OCI-LY1 (cell line): ENCODE data around the gene CEP78.
A peak's percentile ranks its signal among the peaks of the same experiment; 100 is the strongest.

Experiments
- H2AFZ ChIP-seq: fragments of 200-600 bp; sonication (generic), shearing (Covaris generic); 2 replicates; pipeline ENCODE4 v1.6.0; 2014; ENCODE audit warnings: antibody characterized with exemption, mild to moderate bottlenecking, low read length
- H3F3A ChIP-seq: fragments of 200-600 bp; sonication (generic), shearing (Covaris generic); 2 replicates; pipeline ENCODE4 v1.6.0; 2014; ENCODE audit warnings: mild to moderate bottlenecking, antibody characterized with exemption, low read length, moderate library complexity; ENCODE audit not compliant: insufficient read depth
- H3K27ac ChIP-seq: fragments of 200-600 bp; sonication (generic); 2 replicates; pipeline ENCODE4 v1.5.1; 2014; ENCODE audit warnings: low read length, mixed run types, mild to moderate bottlenecking, low read depth; ENCODE audit not compliant: poor library complexity, severe bottlenecking
- H3K27me3 ChIP-seq: fragments of 200-600 bp; sonication (generic); 2 replicates; pipeline ENCODE4 v1.6.0; 2014; ENCODE audit warnings: antibody characterized with exemption, mild to moderate bottlenecking, low read length, moderate library complexity; ENCODE audit not compliant: insufficient read depth
- H3K36me3 ChIP-seq: fragments of 200-600 bp; sonication (generic); 2 replicates; pipeline ENCODE4 v1.6.1; 2014; ENCODE audit warnings: mild to moderate bottlenecking, antibody characterized with exemption, low read length, moderate library complexity, mixed read lengths; ENCODE audit not compliant: insufficient read depth
- H3K4me1 ChIP-seq: fragments of 200-600 bp; sonication (generic); 2 replicates; pipeline ENCODE4 v1.5.1; 2014; ENCODE audit warnings: mild to moderate bottlenecking, low read length, moderate library complexity; ENCODE audit not compliant: insufficient read depth, severe bottlenecking
- H3K4me2 ChIP-seq: fragments of 200-600 bp; sonication (generic), shearing (Covaris generic); 2 replicates; pipeline ENCODE4 v1.6.1; 2014; ENCODE audit warnings: low read length
- H3K4me3 ChIP-seq: fragments of 200-600 bp; sonication (generic); 2 replicates; pipeline ENCODE4 v1.5.1; 2014; ENCODE audit warnings: low read length, low read depth, mild to moderate bottlenecking, mixed read lengths; ENCODE audit not compliant: poor library complexity, severe bottlenecking
- H3K79me2 ChIP-seq: fragments of 200-600 bp; shearing (Covaris generic); 2 replicates; pipeline ENCODE4 v1.6.1; 2016; ENCODE audit warnings: mixed run types, low read length, mixed read lengths; ENCODE audit not compliant: insufficient read depth
- H3K9ac ChIP-seq: fragments of 200-600 bp; sonication (generic), shearing (Covaris generic); 2 replicates; pipeline ENCODE4 v1.6.1; 2014; ENCODE audit warnings: mild to moderate bottlenecking, low read length, mixed read lengths
- H3K9me2 ChIP-seq: fragments of 200-600 bp; sonication (generic), shearing (Covaris generic); 2 replicates; pipeline ENCODE4 v1.6.1; 2014; ENCODE audit warnings: low read depth, mild to moderate bottlenecking, low read length, mixed read lengths
- H3K9me3 ChIP-seq: fragments of 200-600 bp; shearing (Covaris generic); 2 replicates; pipeline ENCODE4 v1.6.1; 2014; ENCODE audit warnings: low read length, mixed read lengths
- H4K20me1 ChIP-seq: fragments of 200-600 bp; sonication (generic), shearing (Covaris generic); 2 replicates; pipeline ENCODE4 v1.6.0; 2016; ENCODE audit warnings: mild to moderate bottlenecking, low read length; ENCODE audit not compliant: insufficient read depth
- EZH2 ChIP-seq: fragments of 200-600 bp; sonication (generic), shearing (Covaris generic); IDR thresholded peaks from 2 replicates; pipeline ENCODE4 v1.8.0; 2017; ENCODE audit warnings: borderline replicate concordance, mixed run types, mild to moderate bottlenecking, antibody characterized with exemption, low read length, moderate library complexity, mixed read lengths
- TF ChIP-seq, protein P1 (sequence below): fragments of 200-600 bp; sonication (generic), shearing (Covaris generic); IDR thresholded peaks from 2 replicates; pipeline ENCODE4 v1.5.1; 2017; ENCODE audit warnings: mild to moderate bottlenecking, antibody characterized with exemption, low read length, moderate library complexity, mixed read lengths

The CEP78 gene

DNA sequence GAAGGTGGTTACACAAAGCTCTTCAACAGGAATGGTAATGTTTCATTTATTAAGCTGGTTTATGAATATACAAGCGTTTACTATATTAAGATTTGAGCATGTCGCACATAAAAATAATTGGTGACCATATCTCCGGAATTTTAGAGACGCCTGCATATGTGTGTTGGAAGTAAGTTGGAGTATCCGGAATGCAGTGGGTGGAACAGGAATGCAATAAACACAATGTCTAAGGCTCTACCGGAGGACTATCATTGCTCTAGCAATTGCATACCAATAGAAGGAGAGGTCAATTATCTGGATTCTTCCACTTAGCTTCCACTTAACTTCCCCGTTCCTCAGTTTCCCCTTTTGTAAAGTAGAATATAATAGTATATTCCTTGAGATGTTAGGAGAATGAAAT is 1.1 kb upstream of the CEP78 start:
- H3K9me3 ChIP-seq = no peaks in the 10 kb centered on the region
- H3K4me2 ChIP-seq = peak overlapping the region; percentile 73
- no peaks in the 10 kb centered on the region for H4K20me1 ChIP-seq
- H3F3A ChIP-seq = no peaks in the 10 kb centered on the region
- H3K4me3 ChIP-seq = peak overlapping the region; percentile 71
- no peaks in the 10 kb centered on the region for H3K9me2 ChIP-seq
- TF ChIP-seq, protein P1, sequence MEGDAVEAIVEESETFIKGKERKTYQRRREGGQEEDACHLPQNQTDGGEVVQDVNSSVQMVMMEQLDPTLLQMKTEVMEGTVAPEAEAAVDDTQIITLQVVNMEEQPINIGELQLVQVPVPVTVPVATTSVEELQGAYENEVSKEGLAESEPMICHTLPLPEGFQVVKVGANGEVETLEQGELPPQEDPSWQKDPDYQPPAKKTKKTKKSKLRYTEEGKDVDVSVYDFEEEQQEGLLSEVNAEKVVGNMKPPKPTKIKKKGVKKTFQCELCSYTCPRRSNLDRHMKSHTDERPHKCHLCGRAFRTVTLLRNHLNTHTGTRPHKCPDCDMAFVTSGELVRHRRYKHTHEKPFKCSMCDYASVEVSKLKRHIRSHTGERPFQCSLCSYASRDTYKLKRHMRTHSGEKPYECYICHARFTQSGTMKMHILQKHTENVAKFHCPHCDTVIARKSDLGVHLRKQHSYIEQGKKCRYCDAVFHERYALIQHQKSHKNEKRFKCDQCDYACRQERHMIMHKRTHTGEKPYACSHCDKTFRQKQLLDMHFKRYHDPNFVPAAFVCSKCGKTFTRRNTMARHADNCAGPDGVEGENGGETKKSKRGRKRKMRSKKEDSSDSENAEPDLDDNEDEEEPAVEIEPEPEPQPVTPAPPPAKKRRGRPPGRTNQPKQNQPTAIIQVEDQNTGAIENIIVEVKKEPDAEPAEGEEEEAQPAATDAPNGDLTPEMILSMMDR = no peak
- no peak for TF ChIP-seq EZH2
- no peak overlapping the region for H3K27ac ChIP-seq
- H3K79me2 ChIP-seq = peaks cover 5% of the 10 kb centered on the region; the same call in 1 of the 2 replicates
- H2AFZ ChIP-seq = no peak overlapping the region
- H3K27me3 ChIP-seq = no peaks in the 10 kb centered on the region
- H3K4me1 ChIP-seq = peaks cover 33% of the 10 kb centered on the region
- H3K36me3 ChIP-seq = peaks cover 3% of the 10 kb centered on the region; the same call in 1 of the 2 replicates
- H3K9ac ChIP-seq = peak overlapping the region; percentile 73

DNA sequence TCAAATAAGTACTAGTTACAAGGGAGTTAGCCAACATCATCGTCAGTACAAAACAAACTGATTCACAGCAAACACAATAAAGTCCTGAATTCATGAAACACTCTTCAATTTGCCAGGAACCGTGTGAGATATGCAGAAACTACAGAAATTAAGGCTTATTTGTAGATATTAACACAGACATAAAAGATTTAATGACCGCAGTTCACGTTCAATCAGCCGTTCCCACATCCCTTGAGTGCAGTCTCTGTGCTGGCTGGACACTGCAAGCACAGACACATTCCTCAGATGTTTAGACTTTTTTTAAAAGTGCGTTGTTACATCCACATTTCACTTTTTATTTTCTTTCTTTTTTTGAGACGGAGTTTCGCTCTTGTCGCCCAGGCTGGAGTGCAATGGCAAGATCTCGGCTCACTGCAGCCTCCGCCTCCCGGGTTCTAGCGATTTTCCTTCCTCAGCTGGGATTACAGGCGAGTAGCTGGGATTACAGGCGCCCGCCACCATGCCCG is 566 bp upstream of the CEP78 start:
- peaks cover 5% of the 10 kb centered on the region; the same call in 1 of the 2 replicates for H3K79me2 ChIP-seq

GRCh38 chr9:78236551-78236910 is 656 bp downstream of the CEP78 start:
- Histone ChIP-seq H3K9me2 (no peaks in the 10 kb centered on the region), H3F3A (no peaks in the 10 kb centered on the region), H3K4me3 (peak overlapping the region; percentile 71), H3K4me1 (peaks cover 33% of the 10 kb centered on the region), H3K27me3 (no peaks in the 10 kb centered on the region), H3K36me3 (peaks cover 16% of the 10 kb centered on the region; the same call in 1 of the 2 replicates), H3K79me2 (peaks cover 5% of the 10 kb centered on the region; the same call in 1 of the 2 replicates), H3K4me2 (peak overlapping the region; percentile 73), H3K9ac (peak overlapping the region; percentile 73), H3K27ac (no peak overlapping the region), H2AFZ (no peak overlapping the region), H3K9me3 (no peaks in the 10 kb centered on the region), H4K20me1 (no peaks in the 10 kb centered on the region)
- TF ChIP-seq, protein P1 = no peak
- TF ChIP-seq EZH2 = no peak

More for the DNA sequence above, 566 bp upstream of the CEP78 start:
- Histone ChIP-seq H2AFZ (peak overlapping the region; percentile 12; the same call in 1 of the 2 replicates), H3K27ac (no peak overlapping the region), H3K9ac (peak overlapping the region; percentile 73), H3K36me3 (peaks cover 8% of the 10 kb centered on the region; the same call in 1 of the 2 replicates), H3K27me3 (no peaks in the 10 kb centered on the region), H3K4me2 (peak overlapping the region; percentile 73), H3F3A (no peaks in the 10 kb centered on the region), H3K4me1 (peaks cover 33% of the 10 kb centered on the region), H3K4me3 (peak overlapping the region; percentile 71), H4K20me1 (no peaks in the 10 kb centered on the region), H3K9me3 (no peaks in the 10 kb centered on the region), H3K9me2 (no peaks in the 10 kb centered on the region)
- TF ChIP-seq EZH2 = no peak
- TF ChIP-seq, protein P1 = no peak
